BJ (cell line): ENCODE data around the gene DNAJB2. TPM values are rescaled to one million over a fixed set of nuclear protein-coding genes. Genes with fewer than 3 reads are reported as not detected.

Experiments
- CTCF ChIA-PET: fragments of 350-600 bp; formaldehyde crosslinking; extraction: SDS; loops from one replicate; lab custom pipeline; 2021; ENCODE audit warnings: antibody characterized with exemption, inconsistent platforms; lab: Yijun Ruan, JAX
- POLR2A ChIA-PET: fragments of 300-600 bp; sonication (Branson Sonifier 250); formaldehyde crosslinking; extraction: SDS; loops from one replicate; lab custom pipeline; 2021; ENCODE audit warnings: antibody characterized with exemption; lab: Charles Lee
- DNase-seq: peaks from one replicate; pipeline ENCODE4 v3.0.0-alpha.2; 2011; ENCODE audit warnings: low read depth
- H3K27me3 ChIP-seq: 2 replicates; pipeline ENCODE4 v1.6.0; 2011; ENCODE audit warnings: low read length; ENCODE audit not compliant: control insufficient read depth, insufficient read depth
- H3K36me3 ChIP-seq: 2 replicates; pipeline ENCODE4 v1.5.1; 2011; ENCODE audit warnings: low read length; ENCODE audit not compliant: control insufficient read depth, insufficient read depth
- H3K4me3 ChIP-seq: 2 replicates; pipeline ENCODE4 v1.5.1; 2011; ENCODE audit warnings: low read depth, mild to moderate bottlenecking, control low read depth, low read length
- polyA plus RNA-seq: library from polyadenylated mRNA; depleted of rRNA; stranded (reverse); fragments of >200 nt; gene quantifications from 2 replicates; pipeline ENCODE4 v1.2.3, GENCODE V29; 2011
- TF ChIP-seq, protein P1 (sequence below): IDR thresholded peaks from 2 replicates; pipeline ENCODE4 v1.5.1; 2011; ENCODE audit warnings: low read depth, mild to moderate bottlenecking, control low read depth, inconsistent platforms, low read length, moderate library complexity; ENCODE audit not compliant: insufficient read depth

Gene DNAJB2
- polyA plus RNA-seq, 1 experiment, result 57.3 TPM

DNA sequence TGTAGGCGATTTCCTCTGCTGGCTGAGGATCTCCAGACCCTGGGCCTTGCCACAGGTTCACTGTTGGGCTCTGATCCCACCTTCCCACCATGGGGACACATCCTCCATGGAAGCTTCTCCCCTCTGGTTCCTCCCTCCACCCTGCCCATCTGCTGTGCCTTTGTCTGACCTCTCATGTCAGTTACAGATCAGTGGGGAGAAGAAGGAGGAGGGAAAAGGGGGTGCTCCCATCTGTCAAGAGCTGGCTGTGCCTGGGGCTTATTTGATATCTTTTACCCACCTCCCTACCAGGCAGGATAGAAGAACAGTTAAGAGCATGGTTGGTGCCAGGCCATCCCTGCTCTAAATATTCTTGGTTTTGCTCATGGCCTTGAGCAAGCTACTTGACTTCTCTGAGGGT, 12.3 kb upstream of the DNAJB2 start:
- POLR2A ChIA-PET, result no interaction called here
- TF ChIP-seq, protein P1, sequence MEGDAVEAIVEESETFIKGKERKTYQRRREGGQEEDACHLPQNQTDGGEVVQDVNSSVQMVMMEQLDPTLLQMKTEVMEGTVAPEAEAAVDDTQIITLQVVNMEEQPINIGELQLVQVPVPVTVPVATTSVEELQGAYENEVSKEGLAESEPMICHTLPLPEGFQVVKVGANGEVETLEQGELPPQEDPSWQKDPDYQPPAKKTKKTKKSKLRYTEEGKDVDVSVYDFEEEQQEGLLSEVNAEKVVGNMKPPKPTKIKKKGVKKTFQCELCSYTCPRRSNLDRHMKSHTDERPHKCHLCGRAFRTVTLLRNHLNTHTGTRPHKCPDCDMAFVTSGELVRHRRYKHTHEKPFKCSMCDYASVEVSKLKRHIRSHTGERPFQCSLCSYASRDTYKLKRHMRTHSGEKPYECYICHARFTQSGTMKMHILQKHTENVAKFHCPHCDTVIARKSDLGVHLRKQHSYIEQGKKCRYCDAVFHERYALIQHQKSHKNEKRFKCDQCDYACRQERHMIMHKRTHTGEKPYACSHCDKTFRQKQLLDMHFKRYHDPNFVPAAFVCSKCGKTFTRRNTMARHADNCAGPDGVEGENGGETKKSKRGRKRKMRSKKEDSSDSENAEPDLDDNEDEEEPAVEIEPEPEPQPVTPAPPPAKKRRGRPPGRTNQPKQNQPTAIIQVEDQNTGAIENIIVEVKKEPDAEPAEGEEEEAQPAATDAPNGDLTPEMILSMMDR, result no peak
- no peak overlapping the region for H3K4me3 ChIP-seq
- no peaks in the 10 kb centered on the region for H3K36me3 ChIP-seq
- CTCF ChIA-PET, result interaction anchor here (1.5 to 1.7 kb wide), 2 partner anchors 9 to 11 kb away, joined by 4 to 5 read pairs; no protein-coding TSS in a partner anchor
- H3K27me3 ChIP-seq, result peaks cover 3% of the 10 kb centered on the region
- no peak for DNase-seq

DNA sequence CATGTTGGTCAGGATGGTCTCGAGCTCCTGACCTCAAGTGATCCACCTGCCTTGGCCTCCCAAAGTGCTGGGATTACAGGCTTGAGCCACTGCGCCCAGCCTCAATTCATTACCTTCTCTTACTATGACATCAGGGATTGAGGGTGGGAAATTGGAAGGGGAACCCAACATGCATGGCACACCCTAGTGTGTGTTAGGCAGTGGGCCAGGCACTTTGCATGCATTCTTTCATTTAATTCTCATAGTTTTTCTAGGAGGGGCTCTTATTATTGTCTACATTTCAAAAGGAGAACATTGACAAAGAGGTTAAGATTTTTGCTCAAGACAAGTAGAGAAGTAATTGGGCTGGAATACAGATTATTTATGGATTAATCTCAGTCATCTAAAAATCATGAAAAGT, 10.9 kb upstream of the DNAJB2 start:
- ChIA-PET CTCF (interaction anchor here (1.5 to 2.0 kb wide), 3 partner anchors 9 to 10 kb away, joined by 4 to 11 read pairs (median 5); partner anchors contain the start of gene DNAJB2), POLR2A (no interaction called here)
- TF ChIP-seq, protein P1, result no peak
- Histone ChIP-seq H3K4me3 (no peak overlapping the region), H3K27me3 (peaks cover 3% of the 10 kb centered on the region), H3K36me3 (no peaks in the 10 kb centered on the region)
- no peak for DNase-seq

DNA sequence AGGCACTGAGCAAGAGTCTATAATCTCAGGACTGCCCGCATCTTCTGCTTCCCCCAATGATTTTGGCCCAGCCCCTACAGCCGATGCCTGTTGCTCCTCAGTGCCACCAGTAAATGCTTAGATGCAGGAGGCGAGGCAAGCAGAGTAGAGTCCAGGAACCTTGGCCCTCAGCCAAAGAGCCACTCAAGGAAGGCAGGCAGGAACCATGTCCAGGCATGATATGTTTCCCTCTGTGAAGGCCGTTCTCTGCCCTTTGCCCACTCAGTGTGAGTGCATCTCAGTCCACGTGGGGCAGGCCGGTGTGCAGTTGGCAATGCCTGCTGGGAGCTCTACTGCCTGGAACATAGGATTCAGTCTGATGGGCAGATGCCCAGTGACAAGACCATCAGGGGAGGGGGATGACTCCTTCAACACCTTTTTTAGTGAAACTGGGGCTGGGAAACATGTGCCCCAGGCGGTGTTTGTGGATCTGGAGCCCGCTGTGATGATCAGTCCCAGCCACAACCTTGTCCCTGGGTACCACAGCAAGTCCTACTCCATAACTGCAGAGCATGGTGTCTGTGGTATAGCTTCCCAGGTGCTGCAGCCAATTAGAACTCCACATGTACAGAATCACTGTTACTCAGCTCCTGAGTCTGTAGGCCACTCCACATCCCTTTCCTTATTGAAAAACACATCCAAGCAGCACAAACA, 9.7 kb upstream of the DNAJB2 start:
- H3K36me3 ChIP-seq, result no peaks in the 10 kb centered on the region
- ChIA-PET POLR2A (no interaction called here), CTCF (interaction anchor here (2.0 kb wide), 1 partner anchor 9 kb away, joined by 11 read pairs; the partner anchor contains the start of gene DNAJB2)
- peaks cover 1% of the 10 kb centered on the region for H3K27me3 ChIP-seq
- no peak for DNase-seq
- H3K4me3 ChIP-seq, result no peak overlapping the region
- TF ChIP-seq, protein P1, result no peak

DNA sequence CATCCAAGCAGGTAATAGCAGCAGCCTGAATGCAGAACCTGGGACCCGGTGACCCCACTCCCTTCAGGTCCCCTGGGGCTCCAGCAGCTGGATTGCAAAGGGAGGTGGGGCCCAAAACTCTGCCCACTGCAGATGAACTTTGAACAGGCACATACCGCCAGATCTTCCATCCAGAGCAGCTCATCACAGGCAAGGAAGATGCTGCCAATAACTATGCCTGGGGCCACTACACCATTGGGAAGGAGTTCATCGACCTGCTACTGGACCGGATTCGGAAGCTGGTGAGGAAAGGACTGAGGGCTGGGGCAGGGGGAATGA, 9.2 kb upstream of the DNAJB2 start:
- H3K36me3 ChIP-seq, result no peaks in the 10 kb centered on the region
- CTCF ChIA-PET, result interaction anchor here (2.0 kb wide), 1 partner anchor 8 kb away, joined by 11 read pairs; the partner anchor contains the start of gene DNAJB2
- DNase-seq, result no peak
- POLR2A ChIA-PET, result no interaction called here
- TF ChIP-seq, protein P1, result no peak
- peaks cover 1% of the 10 kb centered on the region for H3K27me3 ChIP-seq
- H3K4me3 ChIP-seq, result no peak overlapping the region

DNA sequence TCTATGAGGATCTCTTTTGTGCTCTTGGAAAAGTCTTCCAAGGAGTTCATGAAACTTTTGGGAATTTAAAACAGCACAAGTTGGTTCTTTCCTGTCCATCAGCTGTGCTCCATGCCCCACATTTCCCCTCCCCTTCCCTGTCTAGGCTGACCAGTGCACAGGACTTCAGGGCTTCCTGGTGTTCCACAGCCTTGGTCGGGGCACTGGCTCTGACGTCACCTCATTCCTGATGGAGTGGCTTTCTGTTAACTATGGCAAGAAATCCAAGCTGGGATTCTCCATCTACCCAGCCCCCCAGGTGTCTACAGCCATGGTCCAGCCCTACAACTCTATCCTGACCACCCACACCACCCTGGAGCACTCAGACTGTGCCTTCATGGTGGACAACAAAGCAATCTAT, 8.1 kb upstream of the DNAJB2 start:
- CTCF ChIA-PET, result interaction anchor here (20.1 kb wide), 1 partner anchor 24 kb away, joined by 403 read pairs; no protein-coding TSS in a partner anchor
- no peak overlapping the region for H3K4me3 ChIP-seq
- H3K36me3 ChIP-seq, result no peaks in the 10 kb centered on the region

More for the DNA sequence above, 8.1 kb upstream of the DNAJB2 start:
- no peak for DNase-seq
- POLR2A ChIA-PET, result no interaction called here
- peaks cover 1% of the 10 kb centered on the region for H3K27me3 ChIP-seq
- TF ChIP-seq, protein P1, result no peak
